IMR-90 (cell line): ENCODE results near the gene COL13A1. TPM values are rescaled to one million over a fixed set of nuclear protein-coding genes. Genes with fewer than 3 reads are reported as not detected.

ENCODE experiments used
- ATAC-seq: fragments of 200-7000 bp; cut with Tn5 transposase; 2 replicates; pipeline ENCODE4 v1.9.1; 2020; ENCODE audit warnings: low read depth, mild to moderate bottlenecking, moderate library complexity
- BruUV-seq: library from RNA; stranded (reverse); fragments of 400-500 nt; replicated peaks from 2 replicates; lab custom pipeline; 2021; lab: Mats Ljungman, UMichigan
- CTCF ChIA-PET: fragments of 300-600 bp; formaldehyde crosslinking; extraction: SDS; loops from one replicate; lab custom pipeline; 2021; ENCODE audit warnings: antibody characterized with exemption; lab: Yijun Ruan, JAX
- POLR2A ChIA-PET: fragments of 300-600 bp; sonication (Branson Sonifier 250); formaldehyde crosslinking; loops from one replicate; lab custom pipeline; 2022; ENCODE audit warnings: antibody characterized with exemption; ENCODE audit not compliant: unreplicated experiment; lab: Charles Lee
- DNase-seq: peaks from one replicate; pipeline ENCODE4 v3.0.0; 2013
- H2AFZ ChIP-seq: replicated peaks from 2 replicates; pipeline ENCODE3; 2013; ENCODE audit warnings: low read length, mild to moderate bottlenecking; ENCODE audit not compliant: poor library complexity
- H2AK5ac ChIP-seq: 2 replicates; pipeline ENCODE4 v1.6.1; 2013; ENCODE audit warnings: low read depth, low read length, inconsistent platforms
- H2AK9ac ChIP-seq: replicated peaks from 2 replicates; pipeline ENCODE3; 2013; ENCODE audit warnings: mild to moderate bottlenecking, low read depth, low read length, moderate library complexity; ENCODE audit not compliant: poor library complexity
- H2BK120ac ChIP-seq: 2 replicates; pipeline ENCODE4 v1.6.1; 2013; ENCODE audit warnings: low read depth, low read length, inconsistent platforms
- H2BK15ac ChIP-seq: 3 replicates; pipeline ENCODE4 v1.6.1; 2013; ENCODE audit warnings: low read depth, low read length, inconsistent platforms
- H2BK20ac ChIP-seq: 2 replicates; pipeline ENCODE4 v1.6.1; 2013; ENCODE audit warnings: low read depth, mild to moderate bottlenecking, inconsistent platforms, low read length, moderate library complexity
- H2BK5ac ChIP-seq: 2 replicates; pipeline ENCODE4 v1.6.1; 2013; ENCODE audit warnings: mild to moderate bottlenecking, low read depth, low read length, inconsistent platforms; ENCODE audit not compliant: poor library complexity, severe bottlenecking
- H3K14ac ChIP-seq: replicated peaks from 2 replicates; pipeline ENCODE4 v1.6.1; 2013; ENCODE audit warnings: low read depth, low read length, inconsistent platforms
- H3K18ac ChIP-seq: 2 replicates; pipeline ENCODE4 v1.6.1; 2013; ENCODE audit warnings: low read depth, low read length, control low read depth
- H3K23ac ChIP-seq: 2 replicates; pipeline ENCODE4 v1.6.1; 2013; ENCODE audit warnings: low read depth, low read length, inconsistent platforms
- H3K27ac ChIP-seq: 2 replicates; pipeline ENCODE4 v1.5.1; 2013; ENCODE audit warnings: mild to moderate bottlenecking, control low read depth, low read length; ENCODE audit not compliant: insufficient read depth
- H3K27me3 ChIP-seq: 2 replicates; pipeline ENCODE4 v1.6.1; 2013; ENCODE audit warnings: low read length; ENCODE audit not compliant: control insufficient read depth, insufficient read depth
- H3K36me3 ChIP-seq: 2 replicates; pipeline ENCODE4 v1.6.1; 2013; ENCODE audit warnings: low read length, mixed read lengths; ENCODE audit not compliant: control insufficient read depth, insufficient read depth
- H3K4ac ChIP-seq: 2 replicates; pipeline ENCODE4 v1.6.1; 2013; ENCODE audit warnings: low read depth, low read length, inconsistent platforms
- H3K4me1 ChIP-seq: 2 replicates; pipeline ENCODE4 v1.6.1; 2013; ENCODE audit warnings: low read length, mixed read lengths; ENCODE audit not compliant: control insufficient read depth, insufficient read depth
- H3K4me2 ChIP-seq: 2 replicates; pipeline ENCODE4 v1.6.1; 2013; ENCODE audit warnings: low read depth, mild to moderate bottlenecking, control low read depth, low read length, moderate library complexity
- H3K4me3 ChIP-seq: 2 replicates; pipeline ENCODE4 v1.5.1; 2013; ENCODE audit warnings: low read depth, mild to moderate bottlenecking, control low read depth, low read length, moderate library complexity; ENCODE audit not compliant: insufficient read depth
- H3K56ac ChIP-seq: 2 replicates; pipeline ENCODE4 v1.6.1; 2013; ENCODE audit warnings: low read length, inconsistent platforms; ENCODE audit not compliant: insufficient read depth; ENCODE audit errors: extremely low read depth
- H3K79me1 ChIP-seq, 2 experiments: 2 replicates each; pipeline ENCODE4 v1.6.1; 2013; ENCODE audit warnings: low read length in 2 of 2, inconsistent platforms in 1 of 2, low read depth in 1 of 2
- H3K9ac ChIP-seq: 2 replicates; pipeline ENCODE4 v1.6.1; 2013; ENCODE audit warnings: low read depth, low read length, control low read depth
- H3K9me1 ChIP-seq: 2 replicates; pipeline ENCODE4 v1.6.1; 2013; ENCODE audit warnings: low read length, inconsistent platforms; ENCODE audit not compliant: insufficient read depth
- H3K9me3 ChIP-seq: 2 replicates; pipeline ENCODE4 v1.6.1; 2013; ENCODE audit warnings: low read length; ENCODE audit not compliant: control insufficient read depth, insufficient read depth
- H4K20me1 ChIP-seq: 2 replicates; pipeline ENCODE4 v1.6.1; 2013; ENCODE audit warnings: low read length, inconsistent platforms; ENCODE audit not compliant: insufficient read depth
- H4K5ac ChIP-seq: 2 replicates; pipeline ENCODE4 v1.6.1; 2013; ENCODE audit warnings: mild to moderate bottlenecking, low read depth, low read length, control low read depth
- H4K8ac ChIP-seq, 2 experiments: 2 replicates each; pipeline ENCODE4 v1.6.1; 2013; ENCODE audit warnings: low read depth in 2 of 2, low read length in 2 of 2, control low read depth in 1 of 2, inconsistent platforms in 1 of 2
- H4K91ac ChIP-seq: 2 replicates; pipeline ENCODE4 v1.6.1; 2013; ENCODE audit warnings: low read depth, low read length, inconsistent platforms; ENCODE audit not compliant: insufficient read depth
- BHLHE40 ChIP-seq: fragments of 150-350 bp; IDR thresholded peaks from 2 replicates; pipeline ENCODE4 v1.6.1; 2016; ENCODE audit warnings: mild to moderate bottlenecking, low read depth, low read length
- CEBPB ChIP-seq: IDR thresholded peaks from 2 replicates; pipeline ENCODE4 v1.6.1; 2012; ENCODE audit warnings: low read depth, low read length, improper control_type of control experiment
- CHD1 ChIP-seq: IDR thresholded peaks from 2 replicates; pipeline ENCODE4 v1.6.1; 2012; ENCODE audit warnings: low read depth, low read length, improper control_type of control experiment
- FOS ChIP-seq: fragments of 150-350 bp; IDR thresholded peaks from 2 replicates; pipeline ENCODE4 v1.6.1; 2016; ENCODE audit warnings: low read depth, low read length
- MAFK ChIP-seq: IDR thresholded peaks from 2 replicates; pipeline ENCODE4 v1.6.1; 2012; ENCODE audit warnings: low read depth, low read length, improper control_type of control experiment
- MAZ ChIP-seq: IDR thresholded peaks from 2 replicates; pipeline ENCODE4 v1.6.1; 2012; ENCODE audit warnings: low read depth, mild to moderate bottlenecking, low read length, improper control_type of control experiment, moderate library complexity, borderline replicate concordance
- MXI1 ChIP-seq: IDR thresholded peaks from 2 replicates; pipeline ENCODE4 v1.6.1; 2012; ENCODE audit warnings: low read depth, mild to moderate bottlenecking, low read length, moderate library complexity, borderline replicate concordance
- NFE2L2 ChIP-seq: fragments of 150-350 bp; IDR thresholded peaks from 2 replicates; pipeline ENCODE4 v1.6.1; 2016; ENCODE audit warnings: low read depth, mild to moderate bottlenecking, low read length
- POLR2A ChIP-seq: IDR thresholded peaks from 2 replicates; pipeline ENCODE4 v1.6.1; 2012; ENCODE audit warnings: mild to moderate bottlenecking, low read depth, low read length
- RAD21 ChIP-seq: IDR thresholded peaks from 2 replicates; pipeline ENCODE4 v1.6.1; 2012; ENCODE audit warnings: low read length, improper control_type of control experiment
- RCOR1 ChIP-seq: IDR thresholded peaks from 2 replicates; pipeline ENCODE4 v1.6.1; 2012; ENCODE audit warnings: mild to moderate bottlenecking, low read length, improper control_type of control experiment; ENCODE audit not compliant: insufficient replicate concordance
- RFX5 ChIP-seq: IDR thresholded peaks from 2 replicates; pipeline ENCODE4 v1.8.0; 2012; ENCODE audit warnings: low read depth, mild to moderate bottlenecking, low read length, moderate library complexity
- SMC3 ChIP-seq: fragments of 150-350 bp; IDR thresholded peaks from 2 replicates; pipeline ENCODE4 v1.6.1; 2016; ENCODE audit warnings: low read depth, mild to moderate bottlenecking, antibody characterized with exemption, low read length, moderate library complexity
- WGBS, 2 experiments: methylation state at CpG; one replicate each; pipeline versions ENCODE4 v1.1.5 to v1.1.7; 2013; ENCODE audit warnings: missing lambda C conversion rate in 2 of 2; ENCODE audit not compliant: insufficient read length in 1 of 2; ENCODE audit errors: extremely low coverage in 2 of 2; 5-methylcytosine and 5-hydroxymethylcytosine counted together
- dilution Hi-C: fragments of 300-500 bp; cut with HindIII; formaldehyde crosslinking; loops from one replicate; pipeline ENCODE4 v1.14.3; 2018; ENCODE audit warnings: low sequenced_read_pairs; ENCODE audit not compliant: unreplicated experiment
- in situ Hi-C: fragments of 300-500 bp; cut with MboI; formaldehyde crosslinking; loops from 3 replicates; pipeline ENCODE4 v1.14.3; 2019; ENCODE audit warnings: low sequenced_read_pairs, inconsistent platforms, mixed read lengths
- intact Hi-C: fragments of 100-400 bp; cut with micrococcal nuclease; formaldehyde crosslinking; loops from 2 replicates; pipeline ENCODE4 v1.10.0; 2022
- polyA plus RNA-seq, 3 experiments: library from polyadenylated mRNA; depleted of rRNA; stranded (reverse); fragments of >200 nt; gene quantifications; 2 replicates each; pipeline ENCODE4 v1.2.3, GENCODE V29; 2012; ENCODE audit warnings: low replicate concordance in 1 of 3
- total RNA-seq: library from RNA; depleted of rRNA; stranded (reverse); fragments of >200 nt; gene quantifications from 2 replicates; pipeline ENCODE4 v1.2.3, GENCODE V29; 2012
- TF ChIP-seq, protein P1 (sequence below): fragments of 150-350 bp; IDR thresholded peaks from 2 replicates; pipeline ENCODE4 v1.6.1; 2016; ENCODE audit warnings: low read depth, mild to moderate bottlenecking, low read length, moderate library complexity, borderline replicate concordance
- TF ChIP-seq, protein P2 (sequence below): conservative IDR thresholded peaks from 2 replicates; pipeline ENCODE4 v1.5.1; 2012; ENCODE audit warnings: mild to moderate bottlenecking, low read depth, low read length, improper control_type of control experiment
- TF ChIP-seq, protein P3 (sequence below): fragments of 150-350 bp; IDR thresholded peaks from 2 replicates; pipeline ENCODE4 v1.6.1; 2017; ENCODE audit warnings: mild to moderate bottlenecking, antibody characterized with exemption, low read length, low read depth

The COL13A1 gene
- total and polyA plus RNA-seq, 2 of the 4 experiments (the other 2 are of a cell fraction), result 12.2 to 31.3 TPM

DNA sequence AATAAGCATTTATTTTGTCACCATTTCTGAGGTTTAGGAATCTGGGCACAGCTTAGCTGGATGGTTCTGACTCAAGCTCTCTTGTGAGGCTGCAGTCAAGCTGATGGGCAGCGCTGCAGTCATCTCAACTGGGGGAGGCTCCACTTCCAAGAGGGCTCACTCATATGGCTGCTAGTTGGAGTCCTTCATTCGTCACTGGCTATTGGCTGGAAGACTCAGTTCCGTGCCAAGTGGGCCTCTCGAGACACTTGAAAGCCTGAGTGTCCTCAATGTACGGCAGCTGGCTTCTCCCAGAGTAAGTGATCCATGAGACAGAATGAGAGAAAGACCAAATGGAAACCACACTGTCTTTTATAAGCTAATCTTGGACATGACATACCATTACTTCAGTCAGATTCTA, 21.6 kb upstream of the COL13A1 start:
- Histone ChIP-seq H3K4ac (no peak overlapping the region), H2AK5ac (no peak overlapping the region), H3K36me3 (no peaks in the 10 kb centered on the region), H2BK20ac (no peak overlapping the region), H3K9me1 (no peaks in the 10 kb centered on the region), H3K4me3 (no peak overlapping the region), H3K14ac (no peak overlapping the region), H2AFZ (no peak overlapping the region), H3K27ac (no peak overlapping the region), H3K23ac (no peak overlapping the region), H4K8ac (no peak overlapping the region), H3K18ac (no peak overlapping the region), H3K9me3 (peaks cover 1% of the 10 kb centered on the region), H4K5ac (no peak overlapping the region), H3K4me1 (no peaks in the 10 kb centered on the region), H3K4me2 (no peak overlapping the region), H2BK5ac (no peak overlapping the region), H3K27me3 (peaks cover 61% of the 10 kb centered on the region), H4K20me1 (no peaks in the 10 kb centered on the region), H2BK15ac (no peak overlapping the region), H4K91ac (no peak overlapping the region), H3K79me1 (no peaks in the 10 kb centered on the region), H3K56ac (no peak overlapping the region), H2AK9ac (no peak overlapping the region), H3K9ac (no peak overlapping the region), H2BK120ac (no peak overlapping the region)
- dilution Hi-C loops (no loop called here), intact Hi-C loops (no loop called here), in situ Hi-C loops (no loop called here)
- DNase-seq (no peak), ATAC-seq (no peak)
- TF ChIP-seq RAD21, result no peak
- no peak for TF ChIP-seq BHLHE40
- TF ChIP-seq, protein P1, sequence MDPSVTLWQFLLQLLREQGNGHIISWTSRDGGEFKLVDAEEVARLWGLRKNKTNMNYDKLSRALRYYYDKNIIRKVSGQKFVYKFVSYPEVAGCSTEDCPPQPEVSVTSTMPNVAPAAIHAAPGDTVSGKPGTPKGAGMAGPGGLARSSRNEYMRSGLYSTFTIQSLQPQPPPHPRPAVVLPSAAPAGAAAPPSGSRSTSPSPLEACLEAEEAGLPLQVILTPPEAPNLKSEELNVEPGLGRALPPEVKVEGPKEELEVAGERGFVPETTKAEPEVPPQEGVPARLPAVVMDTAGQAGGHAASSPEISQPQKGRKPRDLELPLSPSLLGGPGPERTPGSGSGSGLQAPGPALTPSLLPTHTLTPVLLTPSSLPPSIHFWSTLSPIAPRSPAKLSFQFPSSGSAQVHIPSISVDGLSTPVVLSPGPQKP, result no peak
- TF ChIP-seq NFE2L2, result no peak
- no peak for TF ChIP-seq MAZ
- TF ChIP-seq RCOR1, result no peak
- no peak for TF ChIP-seq CHD1
- TF ChIP-seq FOS, result no peak
- TF ChIP-seq POLR2A, result no peak
- no peak for TF ChIP-seq MXI1
- TF ChIP-seq, protein P2, sequence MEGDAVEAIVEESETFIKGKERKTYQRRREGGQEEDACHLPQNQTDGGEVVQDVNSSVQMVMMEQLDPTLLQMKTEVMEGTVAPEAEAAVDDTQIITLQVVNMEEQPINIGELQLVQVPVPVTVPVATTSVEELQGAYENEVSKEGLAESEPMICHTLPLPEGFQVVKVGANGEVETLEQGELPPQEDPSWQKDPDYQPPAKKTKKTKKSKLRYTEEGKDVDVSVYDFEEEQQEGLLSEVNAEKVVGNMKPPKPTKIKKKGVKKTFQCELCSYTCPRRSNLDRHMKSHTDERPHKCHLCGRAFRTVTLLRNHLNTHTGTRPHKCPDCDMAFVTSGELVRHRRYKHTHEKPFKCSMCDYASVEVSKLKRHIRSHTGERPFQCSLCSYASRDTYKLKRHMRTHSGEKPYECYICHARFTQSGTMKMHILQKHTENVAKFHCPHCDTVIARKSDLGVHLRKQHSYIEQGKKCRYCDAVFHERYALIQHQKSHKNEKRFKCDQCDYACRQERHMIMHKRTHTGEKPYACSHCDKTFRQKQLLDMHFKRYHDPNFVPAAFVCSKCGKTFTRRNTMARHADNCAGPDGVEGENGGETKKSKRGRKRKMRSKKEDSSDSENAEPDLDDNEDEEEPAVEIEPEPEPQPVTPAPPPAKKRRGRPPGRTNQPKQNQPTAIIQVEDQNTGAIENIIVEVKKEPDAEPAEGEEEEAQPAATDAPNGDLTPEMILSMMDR, result no peak
- TF ChIP-seq SMC3, result no peak
- TF ChIP-seq, protein P3, sequence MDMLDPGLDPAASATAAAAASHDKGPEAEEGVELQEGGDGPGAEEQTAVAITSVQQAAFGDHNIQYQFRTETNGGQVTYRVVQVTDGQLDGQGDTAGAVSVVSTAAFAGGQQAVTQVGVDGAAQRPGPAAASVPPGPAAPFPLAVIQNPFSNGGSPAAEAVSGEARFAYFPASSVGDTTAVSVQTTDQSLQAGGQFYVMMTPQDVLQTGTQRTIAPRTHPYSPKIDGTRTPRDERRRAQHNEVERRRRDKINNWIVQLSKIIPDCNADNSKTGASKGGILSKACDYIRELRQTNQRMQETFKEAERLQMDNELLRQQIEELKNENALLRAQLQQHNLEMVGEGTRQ, result no peak
- no peak for TF ChIP-seq MAFK
- TF ChIP-seq RFX5, result no peak
- no peak for TF ChIP-seq CEBPB
- WGBS, 2 experiments, result 22% methylated on average over 1 of the region's 5 CpGs; no CpG with 5 or more reads in 1 of the 2 experiments
- BruUV-seq, result no TSS peak
- ChIA-PET POLR2A (no interaction called here), CTCF (no interaction called here)
